HG03159 (cell line): Measurements from ENCODE around the gene C11orf21.
A peak's percentile ranks its signal among the peaks of the same experiment; 100 is the strongest.

Experiments used
- ATAC-seq: cut with Tn5 transposase; IDR thresholded peaks from one replicate; pipeline ENCODE4 v1.9.1; 2021; ENCODE audit warnings: mild to moderate bottlenecking, moderate library complexity; ENCODE audit not compliant: unreplicated experiment

Gene C11orf21

GRCh38 chr11:2273311-2273710 lies 28.4 kb downstream of the C11orf21 start:
- no peak for ATAC-seq

GRCh38 chr11:2272946-2273280 lies 28.8 kb downstream of the C11orf21 start:
- ATAC-seq: no peak

GRCh38 chr11:2272228-2272945 lies 29.3 kb downstream of the C11orf21 start:
- no peak for ATAC-seq

DNA sequence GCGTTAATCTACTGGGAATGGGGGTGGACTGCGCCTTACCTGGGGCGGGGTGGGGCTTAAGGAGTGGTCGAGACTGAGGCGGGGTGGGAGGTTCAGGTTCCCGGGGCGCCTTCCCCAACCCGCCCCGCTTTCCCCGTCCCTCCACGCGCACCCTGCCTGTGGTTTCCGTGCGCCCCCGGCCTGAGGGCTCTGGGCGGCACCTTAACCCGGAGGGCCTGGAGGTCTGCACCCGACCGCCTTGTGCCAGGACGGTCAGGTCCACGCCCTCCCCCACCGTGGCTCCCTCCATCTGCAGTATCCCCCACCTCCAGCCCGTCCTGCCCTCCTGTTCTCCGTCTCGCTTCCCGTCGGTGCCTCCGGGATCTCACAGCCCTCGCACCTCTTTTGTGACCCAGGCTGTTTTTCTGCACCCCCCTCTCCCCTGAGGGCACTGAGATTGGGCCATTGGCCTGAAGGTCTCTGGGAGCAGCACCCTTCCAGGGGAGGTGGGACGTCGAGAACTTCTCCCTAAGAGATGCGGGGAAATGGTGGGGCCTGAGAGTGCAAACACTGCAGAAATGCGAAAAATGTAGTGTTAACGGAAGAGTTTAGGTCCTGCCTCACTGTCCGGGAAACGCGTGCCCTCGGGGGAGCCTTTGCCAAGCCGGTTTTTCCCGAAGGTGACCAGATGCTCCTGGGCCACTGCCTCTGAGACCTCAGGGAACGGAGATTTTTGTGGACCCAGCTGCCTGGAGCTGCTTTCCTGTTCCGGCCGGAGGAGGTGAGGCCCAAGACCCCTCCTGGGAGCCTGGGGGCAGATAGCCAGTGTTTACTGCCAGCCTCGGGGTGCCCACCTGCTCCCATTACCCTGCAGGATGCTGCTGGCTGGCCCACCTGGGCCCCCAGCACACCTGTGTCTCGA lies 30.1 kb downstream of the C11orf21 start:
- ATAC-seq: no peak

GRCh38 chr11:2271077-2271326 lies 30.7 kb downstream of the C11orf21 start:
- ATAC-seq: no peak

DNA sequence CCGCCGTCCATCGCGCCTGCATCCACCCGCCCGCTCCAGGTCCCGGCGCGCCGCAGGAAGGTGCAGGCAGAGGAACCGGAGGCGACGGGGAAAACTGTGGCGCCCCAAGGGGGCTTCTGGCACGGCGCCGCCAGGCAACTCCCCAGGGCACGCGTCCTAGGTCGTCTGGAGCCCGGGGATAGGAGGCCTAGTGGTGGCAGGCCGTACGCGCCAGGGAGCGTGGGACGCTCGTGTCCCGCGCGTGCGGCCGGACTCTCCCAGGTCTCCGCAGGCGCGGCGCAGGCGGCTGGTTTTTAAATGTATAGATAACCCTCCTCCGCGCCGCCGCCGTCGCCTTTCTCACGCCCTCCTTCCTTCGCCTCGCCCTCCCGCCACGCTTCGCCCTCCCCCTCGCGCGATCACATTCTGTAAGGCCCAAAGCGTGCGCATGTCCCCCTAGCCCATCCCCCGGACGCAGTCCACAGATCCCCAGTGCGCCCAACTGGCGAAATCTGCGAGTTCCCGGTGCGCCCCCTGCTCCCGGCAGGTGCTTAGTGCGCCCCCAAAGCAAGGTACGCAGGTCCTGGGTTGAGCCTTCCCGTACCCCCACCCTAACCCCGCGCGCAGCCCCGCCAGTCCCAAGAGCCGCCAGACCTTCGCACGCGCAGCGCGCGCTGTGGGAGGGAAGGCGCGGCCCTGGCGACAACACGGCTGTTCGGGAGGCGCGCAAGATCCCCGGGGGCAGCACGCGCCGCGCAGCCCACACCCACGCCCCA lies 31.2 kb downstream of the C11orf21 start, which contains the start of gene ASCL2:
ASCL2 (minus strand) TSS at position 267 of the 755 bp plus-strand sequence; CDS start at position 11, 256 bp downstream.
- no peak for ATAC-seq

DNA sequence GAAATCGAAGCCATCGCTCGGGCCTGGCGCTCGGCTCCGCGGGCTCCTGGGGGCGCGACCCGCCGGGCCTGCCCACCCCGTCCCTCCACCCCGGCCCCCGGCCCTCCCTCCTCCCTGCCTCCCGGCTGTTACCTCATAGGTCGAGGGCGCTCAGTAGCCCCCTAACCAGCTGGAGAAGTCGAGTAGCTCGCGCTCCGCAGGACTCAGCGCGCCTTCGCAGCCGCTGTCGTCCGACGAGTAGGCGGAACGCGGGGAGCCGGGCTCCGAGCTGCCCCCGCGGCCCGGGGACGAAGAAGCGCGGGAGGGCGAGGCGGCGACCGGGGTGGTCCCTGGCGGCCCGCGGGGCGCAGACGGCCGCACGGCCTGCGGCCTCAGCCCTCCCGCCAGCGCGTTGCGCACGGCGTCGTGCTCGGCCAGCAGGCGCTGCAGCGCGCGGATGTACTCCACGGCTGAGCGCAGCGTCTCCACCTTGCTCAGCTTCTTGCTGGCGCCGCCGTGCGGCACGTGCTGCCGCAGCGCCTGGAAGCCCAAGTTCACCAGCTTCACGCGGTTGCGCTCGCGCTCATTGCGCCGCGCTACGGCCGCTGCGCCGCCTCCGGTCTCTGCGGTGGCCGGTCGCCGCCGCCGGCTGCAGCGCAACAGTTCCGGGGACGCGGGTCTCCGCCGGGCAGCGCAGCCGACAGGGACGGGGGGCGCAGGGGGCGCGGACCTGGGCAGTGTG lies 32.0 kb downstream of the C11orf21 start:
- ATAC-seq: no peak

- ATAC-seq: no peak
Observed at GRCh38 chr11:2268729-2269600, 32.8 kb downstream of the C11orf21 start.

GRCh38 chr11:2267851-2268728 lies 33.6 kb downstream of the C11orf21 start:
- no peak for ATAC-seq

DNA sequence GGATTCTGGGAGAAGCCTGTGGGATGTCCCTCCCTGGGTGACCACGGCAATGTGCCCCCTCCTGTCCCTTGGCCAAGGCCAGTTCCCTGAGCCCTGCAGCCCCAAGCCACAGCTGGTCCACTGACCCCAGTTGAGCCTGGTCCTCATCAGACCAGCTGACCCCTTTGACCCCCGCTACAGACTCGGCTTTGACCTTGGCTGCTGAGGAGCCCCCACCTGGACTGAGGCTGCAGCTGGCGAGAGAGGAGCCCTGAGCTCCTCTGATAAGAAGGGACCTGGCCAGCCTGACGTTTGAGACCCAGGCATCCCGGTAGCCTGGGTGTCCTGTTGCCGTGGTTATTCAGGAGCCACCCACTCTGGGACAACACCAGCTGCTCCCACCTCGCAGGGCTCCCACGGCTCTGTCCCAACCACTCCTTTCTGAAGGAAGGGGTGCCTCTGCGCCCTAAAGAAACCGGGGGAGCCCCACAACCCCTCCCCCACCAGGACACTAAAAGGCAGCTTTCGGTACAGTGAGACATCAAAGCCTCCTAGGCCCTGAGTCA lies 34.3 kb downstream of the C11orf21 start:
- ATAC-seq: no peak

DNA sequence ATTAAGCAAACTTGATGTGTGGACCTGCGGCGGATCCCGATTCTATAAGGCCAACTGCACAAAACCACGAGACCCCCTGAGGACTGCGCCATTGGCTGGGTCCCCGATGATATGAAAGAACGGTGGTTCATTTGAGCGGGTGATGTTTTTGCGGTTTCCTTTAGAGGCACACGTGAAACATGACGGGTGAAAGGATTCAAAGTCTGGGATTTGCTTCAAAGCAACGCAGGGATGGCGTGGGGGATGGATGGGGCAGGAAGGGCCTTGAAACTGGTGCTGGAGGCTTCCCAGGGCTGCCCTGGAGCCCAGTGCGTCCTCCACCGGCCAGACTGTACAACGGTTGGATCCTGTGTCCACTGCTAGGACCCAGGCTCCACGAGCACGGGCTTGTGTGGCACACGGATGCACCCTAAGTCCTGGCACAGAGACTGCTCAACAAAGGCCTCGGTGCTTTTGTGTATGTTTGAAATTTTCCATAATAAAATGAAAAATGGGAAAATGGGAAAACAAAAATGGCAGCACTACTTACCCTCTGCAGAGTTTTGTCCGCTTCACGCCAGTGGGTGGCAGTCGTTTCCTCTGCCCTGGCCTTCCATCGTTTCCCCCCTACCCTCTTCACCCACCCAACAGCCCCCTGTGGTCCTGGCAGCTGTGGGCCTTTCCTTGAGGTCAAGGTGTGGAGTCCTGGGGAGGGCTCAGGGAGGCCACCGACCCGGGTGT lies 35.0 kb downstream of the C11orf21 start:
- ATAC-seq: no peak

DNA sequence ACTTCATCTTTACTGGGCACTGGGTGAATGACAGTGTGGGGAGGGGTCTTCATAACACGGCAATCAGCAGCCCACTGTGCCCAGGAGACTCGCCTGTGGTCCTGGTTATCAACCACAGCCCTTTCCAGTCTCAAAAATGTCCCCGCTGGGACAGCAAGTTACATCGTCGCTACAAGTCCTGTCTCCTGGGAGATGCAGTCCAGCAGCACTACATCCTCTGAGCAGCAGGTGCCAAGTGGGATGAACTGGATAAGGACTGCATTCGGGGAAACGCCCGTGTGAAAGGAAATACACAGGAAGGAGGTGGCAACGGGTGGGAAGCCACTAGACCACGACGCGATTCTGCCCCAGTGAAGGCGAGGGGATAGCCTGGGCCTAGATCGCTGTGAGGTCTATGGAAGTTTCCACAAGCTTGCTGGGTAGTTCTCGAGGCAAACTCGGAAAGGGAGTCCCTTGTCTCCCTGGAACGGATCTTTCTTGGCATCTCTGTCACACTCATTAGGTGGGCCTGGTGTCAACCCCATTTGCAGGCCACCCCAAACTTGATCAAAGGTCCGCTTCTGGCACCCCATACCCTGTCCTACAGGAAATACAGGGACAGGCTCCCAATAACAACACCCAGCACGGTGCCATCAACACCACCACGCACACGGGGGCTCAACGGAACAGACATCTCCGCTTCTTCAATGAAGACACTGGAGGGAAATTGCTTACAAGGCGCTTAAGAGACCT lies 35.7 kb downstream of the C11orf21 start:
- ATAC-seq: no peak

DNA sequence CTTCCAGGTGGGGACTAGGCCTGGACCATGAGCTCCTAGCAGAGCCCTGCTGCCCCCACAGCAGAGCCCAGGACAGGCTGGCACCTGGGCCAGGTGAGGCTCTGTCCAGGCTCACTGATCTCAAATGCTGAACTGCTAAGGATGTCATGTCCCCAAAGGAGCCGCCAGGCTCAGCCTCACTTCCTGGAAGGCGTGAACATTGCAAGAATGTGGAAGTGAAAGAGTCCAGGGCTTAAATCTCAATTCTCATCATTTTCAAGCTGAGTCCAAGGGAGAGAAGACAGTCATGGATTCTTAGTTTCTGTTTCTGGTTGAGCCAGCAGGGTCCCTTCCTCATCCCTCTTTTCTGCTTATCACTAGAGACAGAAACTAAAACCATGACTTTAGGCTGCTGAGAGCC lies 36.3 kb downstream of the C11orf21 start:
- peak; percentile 81 for ATAC-seq

- ATAC-seq: no peak
Observed at GRCh38 chr11:2264366-2265053, 37.2 kb downstream of the C11orf21 start.

DNA sequence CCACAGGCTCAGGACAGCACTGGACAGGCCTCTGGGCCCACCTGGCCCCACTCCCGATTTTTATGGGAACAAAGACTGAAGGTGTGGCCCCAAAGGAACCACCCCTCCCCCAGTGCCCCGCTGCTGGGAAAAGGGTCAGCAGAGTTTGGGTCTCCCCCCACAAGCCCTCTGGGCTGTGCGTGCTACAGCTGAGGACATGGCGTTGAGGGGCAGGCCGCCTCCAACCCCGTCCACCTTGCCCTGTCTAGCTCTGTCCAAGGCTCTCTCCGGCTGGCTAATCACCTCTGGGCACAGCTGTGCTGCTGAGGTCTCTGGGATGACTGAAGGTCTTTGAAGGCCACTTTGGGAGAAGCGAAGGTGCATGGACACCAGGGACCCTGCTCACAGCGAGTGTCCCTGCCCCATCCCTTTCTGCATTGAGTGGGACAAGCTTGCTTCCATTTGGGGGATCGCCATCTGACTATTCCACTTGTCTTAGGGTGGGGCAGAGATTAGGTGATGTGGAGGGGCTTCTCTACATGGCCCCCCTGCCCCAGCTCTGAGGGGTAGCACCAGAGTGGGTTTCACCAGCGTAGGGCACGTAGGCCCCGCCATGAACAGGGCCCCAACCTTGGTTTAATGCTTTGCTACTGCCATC lies 37.9 kb downstream of the C11orf21 start:
- ATAC-seq: no peak

DNA sequence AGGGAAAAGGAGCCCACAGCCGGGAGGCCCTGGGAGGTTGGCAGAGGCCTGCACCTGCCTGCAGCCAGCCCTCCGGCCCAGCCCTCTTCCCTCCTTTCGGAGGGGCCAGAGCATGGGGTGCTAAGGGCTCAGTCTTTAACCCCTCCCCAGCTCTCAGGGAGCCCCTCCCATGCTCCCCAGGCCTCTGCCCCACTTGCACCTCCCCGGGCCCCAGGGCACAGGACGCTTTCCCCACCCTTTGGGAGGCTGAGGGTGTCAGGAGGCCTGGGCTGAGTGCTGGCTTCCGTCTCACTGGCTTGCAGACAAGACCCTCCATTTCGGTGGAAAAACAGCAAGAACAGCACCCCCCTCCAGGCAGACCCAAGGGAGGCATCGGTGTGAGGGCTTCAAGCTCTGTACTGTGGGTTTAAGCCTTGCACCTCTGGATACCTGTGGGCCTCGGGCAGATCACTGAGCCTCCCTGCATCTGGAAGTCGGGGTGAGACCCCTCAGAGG lies 38.6 kb downstream of the C11orf21 start:
- no peak for ATAC-seq
